ENCODE measurements around the gene GPR137.

GRCh38 chr11:64259533-64260067 is 26.0 kb upstream of the GPR137 start:
- no peak for TF ChIP-seq CTCF (IDR thresholded peaks at IDR 0.05)
- TF ChIP-seq POLR2A (IDR thresholded peaks at IDR 0.05) = no peak

Data from transverse colon (tissue), 3 donors.